KOPT-K1 (cell line): ENCODE measurements around the gene TMEM201.
A peak's percentile ranks its signal among the peaks of the same experiment; 100 is the strongest.
"Not testable (repeated sequence)": the region's sequence is repeated elsewhere in the genome, so short reads cannot be mapped to it uniquely, and the experiment has no call there.

ENCODE experiments used
- H3K27ac ChIP-seq: fragments of 200-600 bp; sonication (generic); 2 replicates; pipeline ENCODE4 v1.5.1; 2016; ENCODE audit warnings: antibody characterized with exemption, mild to moderate bottlenecking, low read depth, low read length; ENCODE audit not compliant: poor library complexity, severe bottlenecking
- H3K36me3 ChIP-seq: fragments of 200-600 bp; sonication (generic); 2 replicates; pipeline ENCODE4 v1.5.1; 2017; ENCODE audit warnings: antibody characterized with exemption, mild to moderate bottlenecking, low read length, moderate library complexity; ENCODE audit not compliant: insufficient read depth
- H3K9me3 ChIP-seq: fragments of 200-600 bp; sonication (generic); 2 replicates; pipeline ENCODE4 v1.5.1; 2017; ENCODE audit warnings: antibody characterized with exemption, low read length, mild to moderate bottlenecking; ENCODE audit not compliant: insufficient read depth, poor library complexity, severe bottlenecking

TMEM201 gene

DNA sequence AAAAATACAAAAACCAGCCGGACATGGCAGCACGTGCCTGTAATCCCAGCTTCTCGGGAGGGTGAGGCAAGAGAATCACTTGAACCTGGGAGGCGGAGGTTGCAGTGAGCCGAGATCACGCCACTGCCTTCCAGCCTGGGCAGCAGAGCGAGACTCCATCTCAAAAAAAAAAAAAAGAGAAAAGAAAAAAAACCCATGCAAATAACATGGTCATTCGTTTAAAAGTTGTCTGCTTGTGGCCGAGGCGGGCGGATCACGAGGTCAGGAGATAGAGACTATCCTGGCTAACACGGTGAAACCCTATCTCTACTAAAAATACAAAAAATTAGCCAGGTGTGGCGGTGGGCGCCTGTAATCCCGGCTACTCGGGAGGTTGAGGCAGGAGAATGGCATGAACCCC is 28.6 kb upstream of the TMEM201 start:
- H3K36me3 ChIP-seq: peaks cover 62% of the 10 kb centered on the region
- H3K27ac ChIP-seq, H3K9me3 ChIP-seq: not testable (repeated sequence)

DNA sequence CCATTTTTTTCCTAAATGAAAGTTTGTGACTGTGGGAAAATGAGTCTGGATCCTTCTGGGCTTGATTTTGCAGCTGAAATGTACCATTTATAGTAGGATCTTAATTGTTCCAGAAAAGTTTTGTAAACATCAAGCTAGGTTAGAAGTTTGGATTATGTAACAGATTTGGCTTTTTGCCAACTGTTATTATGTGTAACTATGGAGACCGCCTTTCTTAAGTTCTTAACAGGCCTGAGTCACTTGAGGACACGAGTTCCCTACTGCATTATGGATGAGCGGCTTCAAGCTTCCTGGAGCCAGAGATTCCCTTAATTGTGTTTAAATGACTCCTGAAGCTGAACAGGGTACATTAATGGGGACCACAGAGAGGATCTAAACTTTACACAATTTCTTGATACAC is 27.3 kb upstream of the TMEM201 start:
- no peak overlapping the region for H3K27ac ChIP-seq
- no peaks in the 10 kb centered on the region for H3K9me3 ChIP-seq
- H3K36me3 ChIP-seq: peaks cover 49% of the 10 kb centered on the region

DNA sequence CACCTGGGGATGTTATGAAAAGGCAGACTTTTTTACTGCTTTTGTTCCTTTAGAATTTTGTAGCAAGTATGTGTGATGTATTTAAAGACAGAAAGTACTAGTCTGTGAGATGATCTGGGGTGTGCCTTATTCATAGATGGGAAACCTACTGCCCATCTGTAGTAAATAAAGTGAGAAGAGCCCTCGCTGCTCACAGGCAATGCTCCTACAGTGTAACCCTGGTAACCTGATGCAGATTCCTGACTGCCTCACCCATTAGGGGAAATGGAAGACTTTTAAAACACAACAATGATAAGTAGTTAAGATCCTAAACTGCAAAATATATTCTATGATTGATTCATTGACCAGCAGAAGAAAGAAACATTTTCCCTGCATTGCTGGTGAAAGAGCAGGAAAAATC is 19.4 kb upstream of the TMEM201 start:
- Histone ChIP-seq H3K27ac (no peak overlapping the region), H3K36me3 (peaks cover 35% of the 10 kb centered on the region), H3K9me3 (no peaks in the 10 kb centered on the region)

DNA sequence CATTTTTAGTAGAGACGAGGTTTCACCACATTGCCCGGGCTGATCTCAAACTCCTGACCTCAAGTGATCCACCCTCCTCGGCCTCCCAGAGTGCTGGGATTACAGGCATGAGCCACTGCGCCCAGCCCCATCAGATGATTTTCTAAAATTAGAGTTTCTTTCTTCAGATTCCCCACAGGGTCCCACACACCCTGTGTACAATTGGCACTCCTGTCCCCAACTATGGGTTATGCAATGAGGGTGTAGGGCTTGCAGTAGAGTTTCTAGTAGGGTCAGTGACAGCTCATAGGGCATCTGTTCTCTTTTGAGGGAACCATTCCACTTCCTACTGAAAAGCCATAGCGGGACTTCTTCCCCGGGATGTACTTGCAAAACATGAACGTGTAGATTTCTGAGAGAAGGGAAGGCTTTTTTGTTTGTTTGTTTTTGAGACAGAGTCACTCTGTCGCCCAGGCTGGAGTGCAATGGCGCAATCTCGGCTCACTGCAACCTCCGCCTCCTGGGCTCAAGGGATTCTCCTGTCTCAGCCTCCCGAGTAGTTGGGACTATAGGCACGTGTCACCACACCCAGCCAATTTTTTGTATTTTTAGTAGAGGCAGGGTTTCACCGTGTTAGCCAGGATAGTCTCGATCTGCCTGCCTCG is 17.7 kb upstream of the TMEM201 start:
- not testable (repeated sequence) for H3K9me3 ChIP-seq, H3K27ac ChIP-seq
- H3K36me3 ChIP-seq: peaks cover 43% of the 10 kb centered on the region

DNA sequence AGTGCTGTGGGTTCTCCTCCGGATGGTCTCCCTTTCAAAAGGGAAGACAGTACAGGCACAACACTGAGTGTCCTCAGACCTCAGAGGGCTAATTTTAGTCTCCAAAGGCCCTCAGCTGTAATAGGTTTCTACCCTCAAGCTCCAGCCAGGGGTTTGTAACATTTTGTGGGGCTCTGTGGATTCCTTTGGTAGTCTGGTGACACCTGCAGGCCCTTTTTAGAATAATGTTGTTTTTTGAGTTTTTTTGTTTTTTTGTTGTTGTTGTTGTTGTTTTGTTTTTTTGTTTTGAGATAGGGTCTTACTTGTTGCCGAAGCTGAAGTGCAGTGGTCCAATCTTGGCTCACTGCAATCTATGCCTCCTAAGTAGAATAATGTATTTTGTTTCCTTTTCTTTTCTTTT is 15.0 kb upstream of the TMEM201 start:
- H3K27ac ChIP-seq: no peak overlapping the region
- H3K36me3 ChIP-seq: peaks cover 49% of the 10 kb centered on the region

DNA sequence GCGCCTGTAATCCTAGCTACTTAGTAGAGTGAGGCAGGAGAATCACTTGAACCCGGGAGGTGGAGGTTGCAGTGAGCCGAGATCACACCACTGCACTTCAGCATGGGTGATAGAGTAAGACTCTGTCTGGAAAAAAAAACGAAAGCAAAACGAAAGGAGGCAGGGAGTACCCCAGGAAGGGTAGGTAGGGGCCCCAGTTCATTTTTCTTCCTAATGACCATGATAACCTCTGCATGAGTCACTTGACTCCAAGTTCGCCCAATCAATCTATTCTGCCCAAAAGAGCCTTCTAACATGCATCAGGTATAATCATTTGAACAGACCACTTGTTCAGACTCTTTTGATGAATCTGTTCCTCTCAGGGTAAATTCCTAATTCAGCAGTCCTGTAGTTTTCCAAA is 13.2 kb upstream of the TMEM201 start:
- Histone ChIP-seq H3K36me3 (peaks cover 53% of the 10 kb centered on the region), H3K9me3 (no peaks in the 10 kb centered on the region), H3K27ac (no peak overlapping the region)

More for the DNA sequence above, 15.0 kb upstream of the TMEM201 start:
- no peaks in the 10 kb centered on the region for H3K9me3 ChIP-seq

DNA sequence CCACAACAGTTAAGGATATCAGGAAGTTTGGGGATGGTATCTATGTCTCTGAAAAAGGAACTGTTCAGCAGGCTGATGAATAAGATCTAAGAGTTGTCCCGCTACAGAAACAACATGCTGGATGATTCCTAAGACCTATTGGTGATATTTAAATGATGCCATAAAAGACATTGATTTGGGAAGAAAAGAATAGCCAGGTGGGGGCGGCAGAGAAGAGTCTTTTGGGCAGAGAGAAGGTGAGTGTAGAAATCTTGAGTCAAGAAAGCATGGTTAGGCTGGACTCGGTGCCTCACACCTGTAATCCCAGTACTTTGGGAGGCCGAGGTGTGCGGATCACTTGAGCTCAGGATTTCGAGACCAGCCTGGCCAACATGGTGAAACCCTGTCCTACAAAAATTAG is 11.8 kb upstream of the TMEM201 start:
- H3K36me3 ChIP-seq: peaks cover 64% of the 10 kb centered on the region
- H3K27ac ChIP-seq: no peak overlapping the region

DNA sequence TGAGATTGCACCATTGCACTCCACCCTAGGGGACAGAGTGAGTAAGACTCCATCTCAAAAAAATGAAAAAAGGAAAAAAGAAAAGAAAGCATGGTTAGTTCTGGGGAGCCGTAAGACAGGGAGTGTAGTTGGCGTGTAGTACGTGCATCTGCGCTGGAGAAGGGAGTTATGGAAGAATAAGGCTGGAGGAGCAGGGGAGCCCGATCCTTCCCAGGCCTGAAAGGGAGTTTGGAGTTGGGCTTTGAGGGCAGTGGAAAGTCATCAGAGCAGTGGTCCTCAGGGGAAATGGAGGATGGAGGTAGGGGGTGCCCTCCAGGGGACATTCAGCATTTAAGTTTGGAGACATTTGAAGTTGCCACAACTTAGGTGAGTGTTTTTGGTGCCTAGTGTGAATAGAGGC is 11.3 kb upstream of the TMEM201 start:
- peaks cover 69% of the 10 kb centered on the region for H3K36me3 ChIP-seq
- H3K27ac ChIP-seq: no peak overlapping the region
- no peaks in the 10 kb centered on the region for H3K9me3 ChIP-seq

More for the DNA sequence above, 11.8 kb upstream of the TMEM201 start:
- H3K9me3 ChIP-seq: no peaks in the 10 kb centered on the region

DNA sequence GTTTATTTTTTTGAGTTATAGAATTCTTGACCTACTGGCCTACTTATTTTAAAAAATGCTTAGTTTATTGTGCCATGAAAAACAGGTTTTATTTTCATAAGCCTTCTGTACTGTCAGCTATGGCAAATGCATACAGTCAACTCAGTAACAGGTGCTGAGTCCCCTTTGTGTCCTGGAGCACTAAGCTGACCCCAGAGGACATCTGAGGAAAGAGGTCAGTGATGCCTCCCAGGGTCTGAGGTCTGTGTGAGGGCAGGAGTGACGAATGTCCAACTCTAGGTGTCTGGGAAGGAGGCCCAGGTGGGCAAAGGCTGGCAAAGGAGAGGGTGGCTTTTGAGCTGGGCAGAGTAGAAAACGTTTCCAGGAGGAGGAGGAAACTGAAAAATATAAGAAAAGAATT is 7.8 kb upstream of the TMEM201 start:
- H3K27ac ChIP-seq: no peak overlapping the region
- H3K36me3 ChIP-seq: peaks cover 88% of the 10 kb centered on the region
- H3K9me3 ChIP-seq: no peaks in the 10 kb centered on the region

DNA sequence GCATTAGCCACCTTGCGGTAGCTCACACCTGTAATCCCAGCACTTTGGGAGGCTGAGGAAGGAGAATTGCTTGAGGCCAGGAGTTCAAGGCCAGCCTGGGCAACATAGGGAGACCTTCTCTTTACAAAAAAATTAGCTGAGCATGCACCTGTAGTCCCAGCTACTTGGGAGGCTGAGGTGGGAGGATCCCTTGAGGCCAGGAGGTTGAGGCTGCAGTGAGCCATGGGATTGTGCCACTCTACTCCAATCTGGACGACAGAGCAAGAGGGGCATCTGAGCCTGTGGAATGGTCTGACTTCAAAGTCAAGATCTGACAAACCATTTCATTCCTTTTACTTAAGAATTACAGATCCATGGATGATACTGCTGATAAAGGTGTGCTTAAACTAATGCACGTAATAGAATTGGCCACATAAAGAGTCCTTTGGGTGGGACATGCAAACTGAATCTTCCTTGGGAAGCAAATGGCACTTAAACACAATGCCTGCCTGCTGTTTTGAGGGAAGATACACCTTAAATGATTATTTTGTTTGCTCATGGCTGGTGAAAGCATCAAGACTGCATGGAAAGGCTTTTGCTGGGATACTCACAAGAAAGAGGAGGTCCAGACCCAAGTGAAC is 2.5 kb upstream of the TMEM201 start:
- H3K9me3 ChIP-seq: no peaks in the 10 kb centered on the region
- H3K27ac ChIP-seq: no peak overlapping the region
- peaks cover 45% of the 10 kb centered on the region for H3K36me3 ChIP-seq

DNA sequence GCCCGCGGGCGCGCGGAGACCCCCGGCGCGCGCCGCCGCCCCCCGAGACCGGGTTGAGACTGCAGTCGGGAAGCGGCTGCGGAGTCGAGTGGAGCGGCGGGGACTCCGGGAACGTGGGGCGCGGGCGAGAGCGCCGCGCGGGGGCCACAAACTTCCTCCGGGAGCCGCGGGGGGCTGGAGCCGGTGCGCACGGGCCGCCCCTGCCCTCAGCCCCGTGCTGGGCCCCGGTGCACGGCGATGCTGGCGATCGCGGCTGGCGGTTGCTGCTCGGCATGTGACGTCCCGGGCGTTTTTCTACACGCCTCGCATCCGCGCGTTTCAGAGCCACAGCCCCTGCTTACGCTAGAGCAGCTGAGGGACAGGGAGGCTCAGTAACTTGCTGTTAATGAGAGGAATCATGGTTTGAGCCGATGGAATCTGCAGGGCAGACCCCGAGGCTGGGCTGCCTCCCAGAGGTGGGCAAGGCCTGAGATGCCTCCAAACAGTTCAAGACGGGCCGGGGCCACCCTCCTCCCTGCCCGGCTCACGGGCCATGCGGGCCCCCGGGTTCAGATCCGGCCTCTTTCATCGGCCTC is 520 bp downstream of the TMEM201 start:
- H3K9me3 ChIP-seq: no peaks in the 10 kb centered on the region
- peaks cover 31% of the 10 kb centered on the region for H3K36me3 ChIP-seq
- peak overlapping the region; percentile 62 for H3K27ac ChIP-seq

DNA sequence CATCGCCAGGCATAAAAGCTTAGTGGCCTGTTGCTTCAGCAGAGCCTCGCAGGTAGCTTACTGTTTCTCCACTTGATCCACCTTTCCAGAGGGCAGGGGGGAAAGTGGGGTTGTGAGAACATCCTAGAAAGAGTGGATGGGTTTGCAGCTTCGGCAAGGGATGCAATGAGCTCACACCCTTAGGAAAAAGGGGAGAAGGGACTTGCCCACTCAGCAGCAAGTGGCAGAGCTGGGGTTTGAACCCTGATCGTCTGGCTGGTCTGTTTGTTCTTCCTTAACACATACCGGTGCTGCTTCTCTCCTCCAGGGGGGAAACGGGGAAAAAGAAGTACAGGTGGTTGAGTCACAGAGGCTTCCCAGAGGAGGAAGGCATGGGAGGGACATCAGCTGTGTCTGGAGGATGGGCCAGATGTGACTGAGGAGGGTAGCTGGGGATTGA is 1.0 kb downstream of the TMEM201 start:
- no peaks in the 10 kb centered on the region for H3K9me3 ChIP-seq
- peak overlapping the region; percentile 62 for H3K27ac ChIP-seq

DNA sequence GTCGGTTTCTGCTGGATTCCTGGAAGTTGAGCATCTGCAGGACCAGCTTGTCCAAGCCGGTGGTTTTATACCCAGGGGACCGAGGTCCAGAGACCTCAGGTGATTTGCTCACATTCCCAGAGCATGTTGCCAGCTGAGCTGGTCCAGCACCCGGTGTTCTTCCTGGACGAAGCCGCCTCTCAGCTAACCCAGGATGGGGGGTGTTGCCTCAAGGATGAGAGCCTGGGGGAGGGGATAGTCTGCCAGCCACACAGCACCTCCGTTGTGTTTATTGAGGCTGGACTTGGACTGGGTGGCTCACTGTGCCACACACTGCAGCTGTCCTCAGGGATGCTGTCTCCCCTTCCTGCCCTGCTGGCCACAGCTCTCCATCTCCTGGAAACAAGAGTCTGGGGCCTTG is 1.5 kb downstream of the TMEM201 start:
- Histone ChIP-seq H3K9me3 (no peaks in the 10 kb centered on the region), H3K36me3 (peaks cover 23% of the 10 kb centered on the region), H3K27ac (peak overlapping the region; percentile 62)

More for the DNA sequence above, 1.0 kb downstream of the TMEM201 start:
- peaks cover 26% of the 10 kb centered on the region for H3K36me3 ChIP-seq

DNA sequence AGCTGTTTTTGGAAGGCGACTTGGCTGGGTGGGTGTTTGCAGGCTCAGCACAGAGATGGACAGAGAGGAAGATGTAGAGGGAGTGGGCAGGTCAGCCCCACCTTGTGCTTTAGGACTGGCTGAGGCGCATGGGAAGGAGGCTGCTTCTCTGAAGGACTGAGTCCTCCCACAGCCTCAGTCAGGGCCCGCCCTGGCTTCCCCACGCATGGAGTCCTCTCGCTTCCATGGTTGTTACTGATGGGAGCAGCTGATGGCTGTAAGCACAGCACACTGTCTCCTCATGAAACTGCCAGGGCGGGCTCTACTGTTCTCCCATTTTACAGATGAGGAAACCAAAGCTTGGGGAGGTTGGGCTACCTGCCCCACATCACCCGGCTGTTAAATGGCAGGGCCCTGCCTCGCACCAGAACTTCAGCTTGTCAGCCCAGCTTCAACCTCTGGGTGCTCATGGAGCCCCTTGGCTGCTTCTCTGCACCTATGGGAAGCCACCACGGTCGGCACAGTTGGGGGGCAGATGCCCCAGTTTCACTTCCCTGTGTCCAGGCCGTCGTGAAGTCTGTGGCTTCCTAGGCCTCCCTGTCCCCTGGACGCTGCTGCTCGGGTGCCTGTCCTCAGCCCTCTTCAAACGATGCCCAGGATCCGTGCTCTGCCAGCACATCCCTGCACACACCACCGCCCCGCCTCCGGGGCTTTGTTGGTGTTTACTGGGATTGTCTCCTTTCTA is 2.4 kb downstream of the TMEM201 start:
- peaks cover 32% of the 10 kb centered on the region for H3K36me3 ChIP-seq
- no peaks in the 10 kb centered on the region for H3K9me3 ChIP-seq
- no peak overlapping the region for H3K27ac ChIP-seq
